Measurements from ENCODE around the gene RAB8B.

The RAB8B gene

DNA sequence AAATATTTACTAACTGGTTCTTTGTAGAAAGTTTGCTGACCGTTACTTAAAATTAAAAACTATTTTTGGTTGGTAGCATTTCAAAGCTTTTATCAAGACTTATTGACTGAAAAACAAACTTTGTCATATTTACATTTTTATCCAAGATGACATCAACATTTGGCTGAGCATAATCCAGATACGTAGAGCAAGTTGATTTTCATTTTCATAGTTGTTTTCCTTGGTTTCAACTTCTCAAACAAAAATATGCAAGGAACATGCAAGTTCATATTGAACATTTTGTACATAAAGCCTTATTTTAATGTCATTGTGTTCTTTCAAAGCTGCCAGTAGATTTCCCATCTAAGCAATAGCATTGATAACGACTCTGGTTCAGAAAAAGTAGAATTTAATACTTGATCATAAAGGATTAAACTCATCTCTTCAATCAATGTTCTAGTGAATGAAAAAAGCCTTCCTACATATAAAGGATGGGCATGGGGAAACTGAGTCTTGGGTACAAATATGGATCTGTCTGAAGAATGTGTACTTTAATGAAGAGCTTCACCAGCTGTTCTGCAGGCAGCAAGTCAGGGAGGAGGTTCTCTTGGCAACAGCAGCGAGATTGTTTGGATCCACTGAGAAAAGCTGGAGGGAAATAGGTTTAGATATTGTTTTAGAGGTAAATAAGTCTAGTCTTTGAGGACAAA lies 5.6 kb downstream of the RAB8B start:
- Histone ChIP-seq H2AFZ (no peak overlapping the region), H3K9me3 (ENCODE audit: control insufficient read depth, low read length) (no peaks in the 10 kb centered on the region), H3K27ac (no peak overlapping the region), H3K4me2 (ENCODE audit: low read length) (no peak overlapping the region), H3K27me3 (ENCODE audit: control insufficient read depth, insufficient read depth, low read length) (no peaks in the 10 kb centered on the region), H3K79me2 (peaks cover 9% of the 10 kb centered on the region), H3K4me3 (ENCODE audit: low read depth, low read length) (no peak overlapping the region), H3K4me1 (peaks cover 7% of the 10 kb centered on the region), H3K9ac (no peak overlapping the region), H3K36me3 (ENCODE audit: control insufficient read depth, insufficient read depth, low read length) (no peaks in the 10 kb centered on the region)
- TF ChIP-seq, protein P1, sequence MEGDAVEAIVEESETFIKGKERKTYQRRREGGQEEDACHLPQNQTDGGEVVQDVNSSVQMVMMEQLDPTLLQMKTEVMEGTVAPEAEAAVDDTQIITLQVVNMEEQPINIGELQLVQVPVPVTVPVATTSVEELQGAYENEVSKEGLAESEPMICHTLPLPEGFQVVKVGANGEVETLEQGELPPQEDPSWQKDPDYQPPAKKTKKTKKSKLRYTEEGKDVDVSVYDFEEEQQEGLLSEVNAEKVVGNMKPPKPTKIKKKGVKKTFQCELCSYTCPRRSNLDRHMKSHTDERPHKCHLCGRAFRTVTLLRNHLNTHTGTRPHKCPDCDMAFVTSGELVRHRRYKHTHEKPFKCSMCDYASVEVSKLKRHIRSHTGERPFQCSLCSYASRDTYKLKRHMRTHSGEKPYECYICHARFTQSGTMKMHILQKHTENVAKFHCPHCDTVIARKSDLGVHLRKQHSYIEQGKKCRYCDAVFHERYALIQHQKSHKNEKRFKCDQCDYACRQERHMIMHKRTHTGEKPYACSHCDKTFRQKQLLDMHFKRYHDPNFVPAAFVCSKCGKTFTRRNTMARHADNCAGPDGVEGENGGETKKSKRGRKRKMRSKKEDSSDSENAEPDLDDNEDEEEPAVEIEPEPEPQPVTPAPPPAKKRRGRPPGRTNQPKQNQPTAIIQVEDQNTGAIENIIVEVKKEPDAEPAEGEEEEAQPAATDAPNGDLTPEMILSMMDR (IDR thresholded peaks at IDR 0.05) = no peak

DNA sequence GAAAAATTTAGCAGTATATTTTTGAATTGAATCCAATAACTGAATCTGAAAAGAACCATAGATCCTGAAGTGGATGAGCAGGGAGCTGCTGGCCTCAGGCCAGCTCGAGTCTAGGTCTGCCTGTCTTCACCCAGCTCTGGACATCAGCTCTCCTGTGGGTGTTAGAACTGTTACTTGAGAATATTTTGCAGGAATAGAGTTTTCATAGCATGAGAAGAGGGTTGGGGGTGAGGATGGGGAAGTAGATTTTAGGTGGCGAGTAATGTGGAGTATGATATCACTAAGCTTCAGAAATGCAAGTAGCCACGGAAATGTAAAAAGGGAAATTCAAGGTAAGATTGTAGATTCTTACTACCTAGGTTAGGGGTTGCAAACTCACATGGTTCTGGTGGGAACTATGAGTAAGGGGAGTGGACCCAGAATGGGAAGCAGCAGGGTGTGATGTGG lies 6.2 kb downstream of the RAB8B start:
- H3K27me3 ChIP-seq (ENCODE audit: control insufficient read depth, insufficient read depth, low read length) = no peaks in the 10 kb centered on the region
- no peak overlapping the region for H3K4me3 ChIP-seq (ENCODE audit: low read depth, low read length)
- H3K79me2 ChIP-seq = peaks cover 9% of the 10 kb centered on the region
- H2AFZ ChIP-seq = no peak overlapping the region
- H3K36me3 ChIP-seq (ENCODE audit: control insufficient read depth, insufficient read depth, low read length) = no peaks in the 10 kb centered on the region
- H3K4me1 ChIP-seq = peaks cover 7% of the 10 kb centered on the region
- no peaks in the 10 kb centered on the region for H3K9me3 ChIP-seq (ENCODE audit: control insufficient read depth, low read length)
- H3K27ac ChIP-seq = no peak overlapping the region
- no peak overlapping the region for H3K4me2 ChIP-seq (ENCODE audit: low read length)
- TF ChIP-seq, protein P1 (IDR thresholded peaks at IDR 0.05) = no peak
- no peak overlapping the region for H3K9ac ChIP-seq

DNA sequence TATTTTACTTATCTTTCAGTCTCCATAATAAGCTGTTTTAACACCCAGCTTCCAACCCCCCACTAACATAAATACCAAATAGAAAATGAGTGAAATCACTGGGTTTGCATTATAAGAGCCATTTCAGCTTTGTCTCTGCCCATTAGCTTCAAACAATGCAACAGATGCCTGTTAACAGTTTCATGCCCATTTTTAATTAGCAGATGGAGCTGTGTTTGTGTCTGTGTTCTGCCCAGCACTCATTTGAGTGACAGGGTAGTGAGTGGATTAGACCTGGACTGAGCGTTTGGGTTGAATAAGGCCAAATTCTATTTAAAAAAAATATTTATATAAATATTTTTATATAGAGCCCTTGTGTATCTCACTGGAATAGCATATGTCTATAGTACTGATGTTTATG lies 7.4 kb downstream of the RAB8B start:
- TF ChIP-seq, protein P1 (IDR thresholded peaks at IDR 0.05) = no peak
- peaks cover 16% of the 10 kb centered on the region for H3K79me2 ChIP-seq
- H3K9ac ChIP-seq = no peak overlapping the region
- H2AFZ ChIP-seq = no peak overlapping the region
- H3K4me2 ChIP-seq (ENCODE audit: low read length) = no peak overlapping the region
- H3K27me3 ChIP-seq (ENCODE audit: control insufficient read depth, insufficient read depth, low read length) = no peaks in the 10 kb centered on the region
- no peaks in the 10 kb centered on the region for H3K36me3 ChIP-seq (ENCODE audit: control insufficient read depth, insufficient read depth, low read length)
- no peak overlapping the region for H3K4me3 ChIP-seq (ENCODE audit: low read depth, low read length)
- H3K4me1 ChIP-seq = peaks cover 7% of the 10 kb centered on the region
- H3K27ac ChIP-seq = no peak overlapping the region
- no peaks in the 10 kb centered on the region for H3K9me3 ChIP-seq (ENCODE audit: control insufficient read depth, low read length)

DNA sequence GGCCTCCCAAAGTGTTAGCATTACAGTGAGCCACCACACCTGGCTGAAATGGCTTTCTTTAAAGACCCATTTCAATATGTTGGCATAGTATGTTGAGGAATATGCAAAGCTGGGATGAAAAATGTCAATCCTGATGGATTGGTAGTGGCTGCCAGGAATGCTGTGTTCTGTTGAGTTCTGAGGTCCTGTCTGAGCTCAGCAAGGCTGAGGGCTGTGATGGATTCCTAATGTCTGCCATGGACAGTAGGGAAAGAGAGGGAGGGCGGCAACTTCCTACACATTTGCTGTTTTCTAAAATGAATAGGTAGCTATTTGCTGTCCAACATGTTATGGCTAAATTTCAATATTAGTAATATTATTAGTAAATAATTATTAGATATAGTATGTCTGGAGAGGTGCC lies 8.2 kb downstream of the RAB8B start:
- no peak overlapping the region for H3K4me3 ChIP-seq (ENCODE audit: low read depth, low read length)
- no peak overlapping the region for H3K27ac ChIP-seq
- H3K79me2 ChIP-seq = peaks cover 12% of the 10 kb centered on the region
- no peak overlapping the region for H3K9ac ChIP-seq
- no peak overlapping the region for H2AFZ ChIP-seq
- H3K27me3 ChIP-seq (ENCODE audit: control insufficient read depth, insufficient read depth, low read length) = no peaks in the 10 kb centered on the region
- TF ChIP-seq, protein P1 (IDR thresholded peaks at IDR 0.05) = no peak
- H3K36me3 ChIP-seq (ENCODE audit: control insufficient read depth, insufficient read depth, low read length) = no peaks in the 10 kb centered on the region
- H3K9me3 ChIP-seq (ENCODE audit: control insufficient read depth, low read length) = no peaks in the 10 kb centered on the region
- peaks cover 7% of the 10 kb centered on the region for H3K4me1 ChIP-seq
- no peak overlapping the region for H3K4me2 ChIP-seq (ENCODE audit: low read length)
